ENCODE results near the gene NUP43. TPM values are rescaled to one million over a fixed set of nuclear protein-coding genes. Genes with fewer than 3 reads are reported as not detected.
"Not testable (repeated sequence)": the region's sequence is repeated elsewhere in the genome, so short reads cannot be mapped to it uniquely, and the experiment has no call there.

The NUP43 gene
- total RNA-seq, 1 donor from 2014 or later, result 23.9 TPM

GRCh38 chr6:149751239-149751638, 4.9 kb upstream of the NUP43 start:
- Histone ChIP-seq H3K4me1 (peaks cover 47% of the 10 kb centered on the region), H3K27me3 (no peaks in the 10 kb centered on the region), H3K4me3 (no peak overlapping the region), H3K9me3 (no peaks in the 10 kb centered on the region), H3K36me3 (no peaks in the 10 kb centered on the region), H3K27ac (no peak overlapping the region)
- no peak for TF ChIP-seq CTCF (IDR thresholded peaks at IDR 0.05)
- DNase-seq (no peak), ATAC-seq (no peak)
- intact Hi-C loops (cut with DNase I), result no loop called here

DNA sequence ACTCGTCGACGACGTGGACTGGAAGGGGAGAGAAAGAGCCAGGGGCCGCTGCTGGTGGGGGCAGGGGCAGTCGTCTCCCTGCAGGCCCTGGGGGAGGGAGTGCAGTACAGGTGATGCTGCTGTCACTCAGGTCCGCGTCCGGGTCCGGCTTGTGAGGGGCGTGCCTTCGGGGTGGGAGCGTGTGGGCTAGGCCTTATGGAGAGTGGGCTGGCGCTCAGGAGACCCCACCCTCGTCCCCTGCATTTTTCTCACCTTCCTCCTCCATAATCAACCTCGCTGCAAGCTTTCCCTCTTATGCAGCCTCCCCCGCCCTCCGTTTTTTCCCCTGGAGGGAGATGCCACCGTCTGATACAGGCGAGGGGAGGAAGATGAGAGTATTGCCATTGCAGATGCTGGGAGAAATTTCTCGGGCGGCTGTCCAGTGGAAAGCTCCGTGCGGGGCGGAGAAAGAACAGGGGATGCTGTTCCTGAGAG, 3.8 kb upstream of the NUP43 start:
- peak; percentile 30 for ATAC-seq

DNA sequence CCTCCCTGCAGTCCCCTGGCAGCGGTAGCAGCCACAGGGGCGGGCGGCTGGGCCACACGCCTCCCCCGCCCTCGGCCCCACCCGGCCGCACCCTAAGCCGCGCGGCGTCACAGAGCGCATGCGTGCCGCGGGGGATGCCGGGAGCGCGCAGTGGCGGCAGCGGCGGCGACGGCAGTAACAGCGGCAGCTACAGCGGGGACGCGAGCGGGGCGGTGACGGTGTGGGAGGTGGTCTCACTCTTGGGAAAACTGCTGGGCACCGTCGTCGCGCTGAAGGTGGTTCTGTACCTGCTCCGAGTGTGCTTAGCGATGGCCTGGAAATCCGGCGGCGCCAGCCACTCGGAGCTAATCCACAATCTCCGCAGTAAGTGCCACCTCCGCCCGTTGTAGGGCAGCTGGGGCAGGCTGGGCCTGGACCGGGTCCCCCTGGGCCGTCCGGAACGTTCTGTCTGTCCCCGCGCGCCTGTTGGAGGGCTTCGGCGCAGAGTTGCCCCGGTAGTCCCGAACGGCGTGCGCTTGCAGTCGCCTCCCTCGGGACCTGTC, 3.3 kb upstream of the NUP43 start, which contains the start of gene PCMT1:
Gene PCMT1, plus strand, starts transcription at position 148 of the 542 bp plus-strand sequence. Its CDS starts 161 bp downstream, at position 309.
- intact Hi-C loops (cut with DNase I), result no loop called here
- H3K4me3 ChIP-seq, result peak within 1 kb of the TSS; percentile 97
- ATAC-seq (peak; percentile 98), DNase-seq (peak; percentile 95)
- no peaks in the 10 kb centered on the region for H3K36me3 ChIP-seq
- H3K27ac ChIP-seq, result peak within 1 kb of the TSS; percentile 95
- H3K27me3 ChIP-seq, result no peaks in the 10 kb centered on the region
- no peaks in the 10 kb centered on the region for H3K9me3 ChIP-seq
- H3K4me1 ChIP-seq, result peaks cover 51% of the 10 kb centered on the region
- TF ChIP-seq CTCF (IDR thresholded peaks at IDR 0.05), result no peak

More for the DNA sequence above, 3.8 kb upstream of the NUP43 start:
- Histone ChIP-seq H3K27ac (peak overlapping the region; percentile 95), H3K36me3 (no peaks in the 10 kb centered on the region), H3K27me3 (no peaks in the 10 kb centered on the region), H3K4me3 (peak overlapping the region; percentile 97), H3K4me1 (peaks cover 48% of the 10 kb centered on the region), H3K9me3 (no peaks in the 10 kb centered on the region)
- intact Hi-C loops (cut with DNase I), result no loop called here
- no peak for DNase-seq
- TF ChIP-seq CTCF (IDR thresholded peaks at IDR 0.05), result no peak

DNA sequence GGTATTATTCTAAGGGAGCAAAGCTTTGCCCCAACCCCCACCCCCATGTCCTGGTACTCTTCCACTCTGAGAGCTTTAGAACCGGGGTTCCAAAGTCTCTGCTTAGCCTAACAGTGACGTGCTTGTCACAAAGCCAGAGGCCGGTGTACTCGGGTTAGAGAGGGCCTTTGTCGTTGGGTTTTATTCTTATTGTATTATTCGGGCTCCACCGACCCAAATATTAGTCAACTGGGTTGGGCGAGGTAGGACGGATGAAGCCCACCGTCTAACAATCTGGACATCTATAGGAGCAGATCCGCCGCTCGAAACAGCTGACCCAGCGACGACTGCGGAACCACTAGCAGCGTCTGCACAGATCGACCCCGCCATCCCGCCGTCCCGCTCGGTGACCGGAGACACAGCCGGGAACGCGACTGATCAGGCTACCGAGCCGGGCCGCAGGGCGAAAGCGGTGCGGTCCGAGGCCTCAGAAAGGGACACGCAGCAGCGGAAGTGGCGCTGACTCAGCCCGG, 2.8 kb upstream of the NUP43 start:
- H3K9me3 ChIP-seq; intact Hi-C loops (cut with DNase I); H3K36me3 ChIP-seq; DNase-seq; H3K27me3 ChIP-seq: not testable (repeated sequence)
- peak overlapping the region; percentile 97 for H3K4me3 ChIP-seq
- peaks cover 51% of the 10 kb centered on the region for H3K4me1 ChIP-seq
- peak overlapping the region; percentile 95 for H3K27ac ChIP-seq
- ATAC-seq, result peak; percentile 1

DNA sequence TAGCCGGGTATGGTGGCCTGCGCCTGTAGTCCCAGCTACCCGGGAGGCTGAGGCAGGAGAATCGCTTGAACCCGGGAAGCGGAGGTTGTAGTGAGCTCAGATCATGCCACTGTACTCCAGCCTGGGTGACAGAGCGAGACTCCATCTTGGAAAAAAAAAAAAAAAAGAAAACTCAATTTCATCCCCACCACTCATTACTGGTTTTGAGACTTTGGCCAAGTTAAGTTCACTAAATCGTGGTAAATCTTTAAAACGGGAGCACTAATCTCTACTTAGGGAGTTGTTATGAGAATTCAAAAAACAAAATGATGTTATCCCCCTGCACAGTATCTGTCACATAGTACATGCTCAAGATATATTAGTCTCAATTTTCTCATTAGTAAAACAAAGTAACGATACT, 1.1 kb downstream of the NUP43 start:
- peaks cover 33% of the 10 kb centered on the region for H3K36me3 ChIP-seq
- intact Hi-C loops (cut with DNase I); DNase-seq; H3K27me3 ChIP-seq; H3K27ac ChIP-seq; H3K9me3 ChIP-seq; ATAC-seq: not testable (repeated sequence)
- H3K4me3 ChIP-seq, result peak overlapping the region; percentile 84
- peaks cover 15% of the 10 kb centered on the region for H3K4me1 ChIP-seq

GRCh38 chr6:149734915-149735314, 11.4 kb downstream of the NUP43 start:
- ATAC-seq (no peak), DNase-seq (no peak)
- no peaks in the 10 kb centered on the region for H3K4me1 ChIP-seq
- no peaks in the 10 kb centered on the region for H3K27me3 ChIP-seq
- no peak for TF ChIP-seq CTCF (IDR thresholded peaks at IDR 0.05)
- intact Hi-C loops (cut with DNase I), result no loop called here
- H3K27ac ChIP-seq, result no peak overlapping the region
- no peaks in the 10 kb centered on the region for H3K9me3 ChIP-seq
- peaks cover 96% of the 10 kb centered on the region for H3K36me3 ChIP-seq
- H3K4me3 ChIP-seq, result no peak overlapping the region
